AG09309 (cell line): ENCODE results near the gene MCF2L2.
A peak's percentile ranks its signal among the peaks of the same experiment; 100 is the strongest.

Experiments
- DNase-seq: peaks from one replicate; pipeline ENCODE4 v3.0.0-alpha.2; 2010; ENCODE audit warnings: low read depth
- H3K4me3 ChIP-seq: 2 replicates; pipeline ENCODE4 v1.5.1; 2011; ENCODE audit warnings: mild to moderate bottlenecking, low read depth, low read length, moderate library complexity; ENCODE audit not compliant: control insufficient read depth
- TF ChIP-seq, protein P1 (sequence below): IDR thresholded peaks from 2 replicates; pipeline ENCODE4 v1.5.1; 2011; ENCODE audit warnings: mild to moderate bottlenecking, low read depth, low read length, inconsistent platforms; ENCODE audit not compliant: insufficient read depth, control insufficient read depth; ENCODE audit errors: missing control alignments

MCF2L2 gene

DNA sequence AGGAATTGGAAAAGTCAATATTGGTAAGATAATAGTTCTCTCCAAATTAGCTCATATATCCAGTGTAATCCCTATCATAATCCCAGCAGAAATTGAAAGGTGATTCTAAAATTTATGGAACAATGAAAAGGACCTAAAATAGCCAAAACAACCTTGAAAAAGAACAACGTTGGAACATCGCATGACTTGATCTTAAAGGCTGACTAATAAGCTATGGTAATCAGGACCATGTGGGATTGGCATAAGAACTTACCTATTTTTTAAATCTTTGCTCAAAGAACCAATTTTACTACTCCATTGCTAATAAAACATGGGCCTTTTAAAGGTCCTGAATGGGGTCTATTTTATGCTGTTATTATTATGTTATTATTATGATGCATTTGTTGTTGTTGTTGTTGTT lies 134.5 kb downstream of the MCF2L2 start:
- TF ChIP-seq, protein P1, sequence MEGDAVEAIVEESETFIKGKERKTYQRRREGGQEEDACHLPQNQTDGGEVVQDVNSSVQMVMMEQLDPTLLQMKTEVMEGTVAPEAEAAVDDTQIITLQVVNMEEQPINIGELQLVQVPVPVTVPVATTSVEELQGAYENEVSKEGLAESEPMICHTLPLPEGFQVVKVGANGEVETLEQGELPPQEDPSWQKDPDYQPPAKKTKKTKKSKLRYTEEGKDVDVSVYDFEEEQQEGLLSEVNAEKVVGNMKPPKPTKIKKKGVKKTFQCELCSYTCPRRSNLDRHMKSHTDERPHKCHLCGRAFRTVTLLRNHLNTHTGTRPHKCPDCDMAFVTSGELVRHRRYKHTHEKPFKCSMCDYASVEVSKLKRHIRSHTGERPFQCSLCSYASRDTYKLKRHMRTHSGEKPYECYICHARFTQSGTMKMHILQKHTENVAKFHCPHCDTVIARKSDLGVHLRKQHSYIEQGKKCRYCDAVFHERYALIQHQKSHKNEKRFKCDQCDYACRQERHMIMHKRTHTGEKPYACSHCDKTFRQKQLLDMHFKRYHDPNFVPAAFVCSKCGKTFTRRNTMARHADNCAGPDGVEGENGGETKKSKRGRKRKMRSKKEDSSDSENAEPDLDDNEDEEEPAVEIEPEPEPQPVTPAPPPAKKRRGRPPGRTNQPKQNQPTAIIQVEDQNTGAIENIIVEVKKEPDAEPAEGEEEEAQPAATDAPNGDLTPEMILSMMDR = no peak
- H3K4me3 ChIP-seq = no peak overlapping the region
- no peak for DNase-seq

DNA sequence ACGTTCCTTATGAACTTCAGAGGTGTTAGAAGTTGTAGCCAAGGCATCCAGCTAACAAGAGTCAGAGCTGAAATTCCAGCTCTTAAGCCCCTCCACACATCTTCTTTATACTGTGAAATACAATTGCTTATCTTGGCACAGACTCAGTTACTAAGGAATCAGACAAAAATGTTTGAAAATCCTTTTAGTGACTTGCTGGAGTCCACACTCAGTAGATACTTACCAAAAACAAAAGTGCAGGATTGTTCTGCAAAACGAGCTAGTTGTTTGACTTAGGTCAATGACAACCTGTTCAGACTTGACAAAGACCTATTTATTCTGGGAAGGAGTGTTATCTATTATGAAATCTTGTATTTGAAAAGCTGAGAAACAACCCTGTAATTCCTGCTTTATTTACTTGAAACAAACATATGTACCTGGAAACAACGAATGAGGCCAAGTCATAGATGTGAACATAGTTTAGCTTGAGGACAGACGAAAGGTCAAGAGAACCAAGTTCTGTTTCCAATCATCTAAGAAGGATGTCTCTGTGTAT lies 136.9 kb downstream of the MCF2L2 start:
- no peak overlapping the region for H3K4me3 ChIP-seq
- no peak for DNase-seq
- TF ChIP-seq, protein P1 = no peak

DNA sequence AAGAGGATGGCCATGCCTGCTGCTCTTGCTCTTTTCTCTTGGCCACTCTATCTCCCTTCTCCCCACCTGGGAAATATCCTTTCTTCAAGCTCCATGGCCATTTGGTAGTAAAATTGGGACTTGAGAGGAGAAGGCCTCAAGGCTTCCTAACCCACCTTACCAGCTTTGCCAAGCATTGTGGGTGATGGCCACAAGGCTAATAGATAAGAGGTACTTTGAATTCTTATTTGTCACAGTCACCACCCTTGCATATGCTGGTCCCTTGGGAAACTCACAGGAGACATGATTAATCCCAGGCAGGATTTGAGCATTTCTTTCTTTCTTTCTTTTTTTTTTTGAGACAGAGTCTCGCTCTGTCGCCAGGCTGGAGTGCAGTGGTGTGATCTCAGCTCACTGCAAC lies 138.2 kb downstream of the MCF2L2 start:
- no peak overlapping the region for H3K4me3 ChIP-seq
- DNase-seq = no peak
- TF ChIP-seq, protein P1 = no peak

DNA sequence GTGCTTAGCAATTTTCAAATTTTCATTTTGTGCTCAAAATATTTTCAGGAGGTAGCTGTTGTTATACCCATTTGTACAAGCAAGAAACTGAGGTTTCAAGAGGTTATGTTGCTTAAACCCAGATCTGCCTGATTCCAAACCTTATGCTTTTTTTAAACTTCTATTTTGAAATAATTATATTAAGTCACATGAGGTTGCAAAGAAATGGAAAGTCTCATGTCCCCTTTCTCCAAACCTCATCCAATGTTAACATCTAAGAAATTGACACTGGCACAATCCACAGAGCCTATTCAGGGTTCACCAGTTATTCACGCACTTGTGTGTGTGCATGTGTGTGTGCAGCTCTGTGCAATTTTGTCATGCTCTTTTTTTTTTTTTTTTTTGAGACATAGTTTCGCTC lies 140.3 kb downstream of the MCF2L2 start:
- H3K4me3 ChIP-seq = no peak overlapping the region
- TF ChIP-seq, protein P1 = no peak
- DNase-seq = no peak

DNA sequence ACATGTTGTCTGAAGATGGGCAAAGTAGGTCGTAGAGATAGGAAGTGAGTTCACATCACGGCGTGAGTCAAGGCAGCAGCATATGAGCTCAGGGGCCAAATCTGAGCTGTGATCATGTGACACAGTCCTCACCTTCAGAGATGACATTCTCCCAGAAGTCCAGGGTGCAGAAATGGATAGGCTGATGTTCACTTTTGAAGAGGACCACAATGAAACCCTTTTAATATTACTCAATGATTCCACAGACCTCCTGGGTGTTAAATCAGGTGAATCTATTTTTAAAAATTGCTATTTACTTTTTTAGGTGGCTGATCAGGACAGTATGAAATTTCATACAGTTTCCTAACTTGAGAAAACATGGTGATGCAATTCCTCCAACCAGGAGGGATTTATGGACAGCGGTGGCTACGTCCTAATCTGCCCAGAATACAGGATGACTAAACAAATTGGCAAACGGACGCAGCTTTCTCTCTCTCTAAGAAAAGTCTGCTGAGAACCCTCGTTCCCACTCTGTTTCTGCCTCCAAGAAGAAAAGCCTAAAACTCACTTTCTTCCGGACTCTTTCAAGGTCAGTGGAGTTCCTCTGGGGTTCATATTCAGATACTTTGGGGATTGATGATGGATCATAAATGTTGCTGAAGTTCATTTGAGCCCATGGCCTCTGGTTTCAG lies 141.0 kb downstream of the MCF2L2 start:
- no peak overlapping the region for H3K4me3 ChIP-seq

DNA sequence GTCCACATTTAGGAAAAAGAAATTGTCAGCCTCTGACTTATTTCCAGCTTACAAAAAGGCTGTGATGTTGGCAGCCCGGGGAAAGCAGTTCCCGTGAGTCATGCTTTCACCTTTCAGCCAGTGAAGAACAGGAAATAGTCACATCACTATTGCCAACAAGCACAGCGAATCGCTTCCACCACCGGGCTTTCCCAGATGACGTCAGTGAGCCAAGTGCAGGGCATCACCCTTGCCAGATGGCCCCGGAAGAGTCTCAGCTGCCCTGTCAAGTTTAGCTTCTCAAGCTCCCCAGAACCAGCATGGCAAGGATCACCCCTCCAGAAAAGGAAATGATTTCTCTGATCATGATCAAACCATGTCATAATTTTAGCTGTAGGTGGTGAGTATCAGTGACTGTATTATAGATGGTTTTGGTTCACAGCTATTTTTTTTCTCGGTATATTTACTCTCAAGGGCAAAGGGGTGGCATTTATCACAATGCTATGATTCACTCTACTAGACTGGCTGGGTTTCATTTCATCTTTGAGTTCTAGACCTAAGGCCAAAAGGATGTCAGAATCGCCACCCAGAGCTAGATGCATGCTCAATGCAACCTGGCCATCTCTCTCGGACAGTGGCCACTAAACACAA lies 142.5 kb downstream of the MCF2L2 start:
- no peak overlapping the region for H3K4me3 ChIP-seq
- TF ChIP-seq, protein P1 = no peak
- DNase-seq = peak; percentile 85

More for the DNA sequence above, 141.0 kb downstream of the MCF2L2 start:
- peak; percentile 88 for DNase-seq
- TF ChIP-seq, protein P1 = no peak

DNA sequence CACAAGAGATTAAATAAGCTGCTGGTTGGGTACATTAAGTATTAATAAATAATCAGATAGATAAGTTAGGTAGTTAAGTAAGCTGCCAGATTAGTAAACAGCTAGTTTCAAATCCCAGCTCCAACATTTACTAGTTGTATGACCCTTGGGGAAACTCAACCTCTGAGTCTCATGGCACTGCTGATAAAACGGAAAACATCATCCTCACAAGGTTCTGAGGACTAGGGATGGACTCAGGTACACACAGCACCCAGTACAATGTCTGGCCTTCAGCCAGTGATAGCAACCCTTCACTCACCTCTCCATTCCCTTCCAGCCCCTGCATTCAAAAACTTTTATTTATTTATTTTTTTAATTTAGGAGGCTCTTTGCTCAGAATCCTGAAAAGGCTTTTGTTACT lies 143.1 kb downstream of the MCF2L2 start:
- TF ChIP-seq, protein P1 = no peak
- DNase-seq = no peak
- H3K4me3 ChIP-seq = no peak overlapping the region
